Measurements from ENCODE around the gene ARPIN. TPM values are rescaled to one million over a fixed set of nuclear protein-coding genes. Genes with fewer than 3 reads are reported as not detected.
A peak's percentile ranks its signal among the peaks of the same experiment; 100 is the strongest.
"Not testable (repeated sequence)": the region's sequence is repeated elsewhere in the genome, so short reads cannot be mapped to it uniquely, and the experiment has no call there.

Gene ARPIN
- total RNA-seq, 1 experiment from 2014 or later, result 7.3 TPM

DNA sequence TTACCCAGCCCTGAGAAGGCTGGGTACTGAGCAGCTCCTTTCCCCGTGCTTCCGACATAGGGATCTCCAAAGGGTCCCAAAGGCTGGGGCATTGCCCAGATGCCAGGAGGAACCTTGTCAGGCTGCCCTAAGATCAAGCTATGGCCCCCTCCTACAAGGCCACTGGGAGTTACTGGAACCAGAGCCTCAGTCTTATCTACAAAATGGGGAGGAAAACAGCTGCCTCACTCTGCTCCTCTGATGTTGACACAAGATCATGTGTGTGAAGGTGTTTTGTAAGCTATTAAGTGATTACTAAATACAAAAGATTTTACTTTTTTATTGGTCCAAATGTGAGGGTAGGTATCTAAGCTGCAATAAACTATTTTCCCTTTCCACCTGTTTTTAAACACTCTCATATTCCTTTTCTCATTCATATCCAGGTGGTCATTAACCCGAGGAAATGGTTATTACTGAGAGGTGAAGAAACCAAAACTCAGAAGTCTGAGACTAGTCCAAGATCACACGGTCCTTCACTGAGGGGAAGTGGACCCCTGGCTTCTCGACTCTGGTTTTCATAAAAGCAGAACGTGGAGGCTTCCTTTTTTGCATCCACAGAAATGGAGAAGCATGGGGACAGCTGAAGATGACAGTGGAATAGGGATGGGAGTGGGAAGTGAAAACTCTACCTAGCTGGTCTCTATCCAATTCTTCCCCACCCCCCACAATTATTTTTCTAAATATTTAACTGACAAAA, 1.7 kb downstream of the ARPIN start:
- DNase-seq (ENCODE audit: low spot score), result no peak

DNA sequence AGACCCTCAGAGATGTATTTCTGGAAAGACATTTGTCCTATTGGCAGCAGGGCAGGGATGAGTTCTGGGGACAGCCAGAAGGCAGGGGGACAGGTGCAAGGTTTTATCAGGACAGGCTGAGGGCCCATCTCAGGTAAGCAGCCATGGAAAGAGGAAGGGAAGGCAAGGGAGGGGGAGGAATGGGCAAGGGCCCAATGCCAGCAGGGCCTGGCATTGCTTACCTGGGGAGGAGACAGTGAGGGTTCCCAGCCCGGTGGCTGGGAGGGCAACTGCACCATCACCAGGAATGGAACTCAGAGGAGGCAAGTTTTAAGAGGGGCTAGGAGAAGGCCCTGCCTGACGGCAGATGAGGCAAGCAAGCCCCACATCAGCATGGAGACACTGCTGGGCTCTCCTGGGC, 3.1 kb downstream of the ARPIN start:
- no peak for DNase-seq (ENCODE audit: low spot score)

DNA sequence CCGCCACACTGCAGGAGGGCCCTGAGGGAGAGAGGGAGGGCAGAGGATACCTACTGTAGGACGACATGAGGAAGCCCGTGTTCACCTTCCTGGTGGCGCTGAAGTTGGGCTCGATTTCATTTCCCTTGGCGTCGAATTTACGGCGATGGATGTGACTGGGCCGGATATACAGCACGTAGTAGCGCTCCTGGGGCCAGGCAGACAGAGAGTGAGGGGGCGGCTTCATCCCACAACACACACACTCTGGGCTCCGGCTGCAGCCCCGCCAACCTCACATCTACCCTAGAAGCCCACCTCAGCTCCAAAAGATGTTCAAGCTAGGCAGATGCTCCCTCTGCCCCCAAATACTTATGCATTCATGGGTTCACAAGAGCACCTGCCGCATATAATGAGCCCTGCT, 4.5 kb downstream of the ARPIN start:
- no peak for DNase-seq (ENCODE audit: low spot score)

DNA sequence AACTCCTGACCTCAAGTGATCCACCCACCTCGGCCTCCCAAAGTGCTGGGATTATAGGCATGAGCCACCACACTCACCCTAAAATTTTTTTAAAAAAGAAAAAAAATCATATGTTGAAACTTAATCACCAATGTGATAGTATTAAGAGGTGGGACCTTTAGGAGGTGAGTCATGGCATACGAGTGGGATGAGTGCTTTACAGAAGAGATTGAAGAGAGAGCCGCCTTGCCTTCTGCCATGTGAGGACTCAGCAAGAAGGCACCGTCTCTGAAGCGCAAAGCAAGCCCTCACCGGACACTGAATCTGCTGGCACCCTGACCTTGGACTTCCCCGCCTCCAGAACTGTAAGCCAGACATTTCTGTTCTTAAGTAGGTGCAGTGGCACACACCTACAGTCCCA, 5.5 kb downstream of the ARPIN start:
- DNase-seq (ENCODE audit: low spot score), result no peak

DNA sequence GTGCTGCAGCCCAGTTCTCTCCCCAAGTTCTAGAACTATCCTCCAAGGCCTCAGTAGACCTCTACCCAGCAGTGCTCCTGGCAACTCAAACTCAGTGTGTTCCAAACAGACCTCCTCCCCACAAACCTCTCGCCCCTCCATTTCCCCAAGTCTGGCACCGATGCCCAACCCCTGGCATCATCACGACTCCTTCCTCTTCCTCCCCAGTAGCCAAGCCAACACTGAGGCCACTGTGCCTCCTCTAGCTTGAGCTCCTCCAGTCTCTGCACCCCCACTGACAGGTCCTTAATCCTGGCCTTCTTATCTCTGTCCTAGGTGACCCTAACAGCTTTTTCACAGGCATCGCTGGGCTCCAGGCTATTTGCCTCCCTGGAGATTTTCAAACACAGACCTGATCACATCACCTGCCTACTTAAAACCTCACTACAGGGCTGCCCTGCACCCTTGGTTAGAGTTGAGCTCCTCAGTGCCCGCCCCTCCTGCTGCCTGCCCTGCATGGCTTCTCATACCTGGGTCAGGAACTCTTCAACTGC, 6.8 kb downstream of the ARPIN start:
- no peak for DNase-seq (ENCODE audit: low spot score)

DNA sequence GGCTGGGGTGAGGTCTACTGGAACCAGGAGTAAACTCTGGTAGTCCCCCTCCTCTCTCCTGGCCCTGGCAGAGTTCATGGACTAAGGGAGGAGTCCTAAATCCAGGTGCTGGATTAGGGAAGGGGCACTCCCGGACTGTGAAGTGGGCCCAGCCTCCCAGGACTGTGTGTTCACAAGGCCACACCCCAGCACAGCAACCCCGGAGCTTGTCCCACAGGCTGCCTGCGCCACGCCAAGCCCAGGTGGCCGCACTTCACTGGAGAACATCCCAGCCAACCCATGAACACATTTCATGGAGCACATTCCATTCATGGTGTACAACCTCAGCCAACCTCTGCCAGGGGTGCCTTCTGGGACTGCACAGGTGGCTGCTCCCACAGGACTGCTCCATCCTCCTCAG, 8.2 kb downstream of the ARPIN start:
- no peak for DNase-seq (ENCODE audit: low spot score)

DNA sequence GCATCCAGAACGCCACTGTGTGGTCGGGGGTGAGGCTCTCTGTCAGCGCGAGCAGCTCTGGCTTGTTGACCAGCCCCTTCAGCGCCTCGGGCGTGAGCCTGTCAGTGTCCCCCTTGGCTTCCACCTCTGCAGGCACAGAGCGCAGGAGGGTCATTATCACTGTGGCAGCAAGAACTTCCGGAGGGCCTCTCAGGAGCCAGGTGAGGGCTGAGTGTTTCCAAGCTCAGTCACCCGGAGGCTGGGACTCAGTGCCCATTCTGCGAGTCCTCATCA, 9.0 kb downstream of the ARPIN start:
- DNase-seq (ENCODE audit: low spot score), result no peak

DNA sequence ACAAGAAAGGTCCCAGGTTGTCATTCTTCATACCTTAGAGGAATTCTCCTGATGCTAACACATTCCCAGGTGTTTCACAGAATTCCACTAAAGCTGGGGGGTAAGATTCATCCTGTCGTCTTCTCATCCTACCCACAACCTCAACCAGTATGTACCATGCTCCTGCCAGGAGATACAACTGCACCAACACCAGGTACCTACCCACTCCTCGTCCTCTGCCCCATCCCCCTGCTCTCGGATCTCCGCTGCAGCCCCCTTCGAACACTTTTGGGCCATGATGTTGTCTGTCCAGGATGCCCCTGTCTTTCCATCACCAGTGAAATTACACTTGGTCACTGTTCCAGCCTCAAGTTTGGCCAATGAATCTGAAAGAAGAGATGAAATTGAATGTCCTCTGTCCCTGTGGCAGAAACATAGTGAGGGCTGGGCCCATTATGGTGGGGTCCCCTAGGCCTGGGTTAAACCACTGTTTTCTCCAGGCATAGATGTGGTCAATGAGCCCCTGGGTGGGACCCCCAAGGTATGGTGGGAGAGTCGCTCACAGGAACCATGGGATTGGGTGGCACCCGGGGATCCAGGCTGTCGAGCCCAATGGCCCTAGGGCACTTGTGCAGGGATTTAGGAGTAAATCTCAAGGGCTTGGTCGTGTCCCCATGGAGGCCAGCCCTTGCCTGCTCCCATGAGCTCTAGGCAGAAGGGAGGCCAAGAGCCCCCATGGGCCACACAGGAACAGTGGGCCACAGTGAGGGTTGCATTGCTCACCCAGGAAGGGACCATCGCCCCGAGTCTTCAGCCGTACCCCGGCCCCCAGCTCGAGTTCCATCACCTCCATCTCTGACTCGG, 9.5 kb downstream of the ARPIN start:
- no peak for DNase-seq (ENCODE audit: low spot score)

DNA sequence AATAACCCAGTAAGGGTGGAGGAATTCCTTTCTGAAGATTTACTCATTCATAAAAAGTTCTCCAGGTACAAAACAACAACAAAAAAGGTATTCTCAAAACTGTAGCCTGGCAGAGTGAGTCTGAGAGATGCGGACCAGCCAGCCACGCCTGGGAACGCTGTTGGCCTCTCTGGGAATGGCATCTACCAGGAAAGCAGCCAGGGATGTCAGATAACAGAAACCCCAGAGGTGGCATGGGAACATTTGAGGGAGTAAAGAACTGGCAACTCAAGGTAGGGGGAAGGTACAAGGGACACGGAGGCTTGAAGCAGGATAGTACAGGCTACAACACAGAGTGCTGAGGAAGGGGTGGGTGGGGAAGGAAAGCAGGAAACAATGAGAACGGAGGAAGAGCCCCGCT, 11.9 kb downstream of the ARPIN start:
- no peak for DNase-seq (ENCODE audit: low spot score)

DNA sequence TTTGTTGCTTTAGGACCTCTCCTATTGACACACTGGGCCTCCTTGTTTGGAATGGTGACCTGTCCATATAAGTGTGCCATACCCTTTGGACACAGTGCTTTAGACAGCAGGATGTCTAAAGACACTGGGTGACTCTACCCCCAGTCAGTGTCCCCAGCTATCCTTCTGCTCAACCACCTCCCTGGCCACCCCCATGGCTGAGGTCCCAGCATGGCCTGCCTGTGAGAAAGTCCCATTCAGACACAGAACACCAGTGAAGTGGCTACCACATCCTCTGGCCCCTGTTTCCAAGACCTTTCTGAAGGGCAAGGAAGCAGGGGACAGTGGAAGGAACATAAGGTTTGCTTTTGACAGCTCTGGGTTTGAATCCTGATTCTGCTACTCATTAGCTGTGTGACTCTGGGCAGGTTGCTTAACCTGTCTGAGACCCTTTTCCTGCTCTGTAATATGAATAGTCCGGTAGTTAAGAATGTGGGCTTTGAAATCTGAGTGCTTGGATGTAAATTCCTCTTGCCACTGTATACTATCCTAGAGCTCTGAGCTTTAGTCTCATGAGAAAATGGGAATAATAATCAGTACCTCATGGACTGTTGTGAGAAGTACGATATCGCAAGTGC, 12.7 kb downstream of the ARPIN start:
- no peak for DNase-seq (ENCODE audit: low spot score)

DNA sequence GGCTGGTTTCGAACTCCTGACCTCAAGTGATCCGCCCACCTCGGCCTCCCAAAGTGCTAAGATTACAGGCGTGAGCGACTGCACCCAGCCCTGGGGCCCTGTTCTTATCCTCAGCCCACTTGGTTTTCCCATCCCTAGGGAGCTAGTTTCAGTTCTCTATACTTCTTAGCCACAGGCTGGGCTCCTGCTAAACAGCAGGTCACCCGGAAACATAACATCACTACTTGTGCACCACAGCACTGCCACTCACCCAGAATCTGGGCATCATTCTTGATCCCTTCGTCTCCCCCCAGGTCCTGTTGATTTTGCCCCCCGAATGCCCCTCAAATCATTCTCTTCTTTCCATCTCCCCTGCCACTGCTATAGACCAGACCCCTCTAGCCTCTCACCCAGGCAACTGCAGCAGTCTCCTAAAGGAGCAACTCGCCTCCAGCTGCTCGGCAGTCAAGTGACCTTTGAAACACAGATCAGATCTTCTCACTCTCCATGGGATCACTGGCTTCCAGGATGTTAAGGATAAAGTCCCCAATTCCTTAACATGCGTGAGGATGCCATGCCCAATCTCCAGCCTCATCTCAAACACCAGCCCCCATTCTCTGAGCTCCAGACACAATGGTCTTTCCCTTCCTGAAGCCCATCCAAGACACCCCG, 13.3 kb downstream of the ARPIN start:
- no peak for DNase-seq (ENCODE audit: low spot score)

DNA sequence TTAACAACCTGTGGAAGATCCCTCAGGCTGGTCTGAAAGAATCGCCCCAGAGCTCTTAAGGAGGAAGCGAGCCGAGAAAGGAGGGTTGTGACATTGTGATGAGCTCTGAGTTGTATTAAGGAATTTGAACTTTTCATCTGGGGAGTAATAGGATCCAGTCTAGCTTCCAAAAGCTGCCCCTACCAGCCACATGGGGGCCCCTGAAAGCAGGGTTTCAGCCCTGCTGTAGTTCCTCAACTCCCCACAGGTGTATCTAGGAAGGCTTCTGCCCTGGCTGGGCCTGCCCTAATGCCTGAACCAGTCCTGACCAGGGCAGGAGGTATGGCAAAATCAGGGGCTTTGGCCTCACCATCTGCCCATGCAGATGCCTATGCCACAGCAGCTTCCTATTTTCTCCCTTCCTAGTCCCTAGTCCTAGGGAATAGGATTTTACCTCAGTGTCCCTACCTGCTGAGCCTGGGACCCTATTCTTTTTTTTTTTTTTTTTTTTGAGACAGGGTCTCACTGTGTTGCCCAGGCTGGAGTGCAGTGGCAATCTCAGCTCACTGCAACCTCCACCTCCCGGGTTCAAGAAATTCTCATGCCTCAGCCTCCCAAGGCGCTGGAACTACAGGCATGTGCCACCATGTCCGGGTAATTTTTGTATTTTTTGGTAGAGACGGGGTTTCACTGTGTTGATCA, 14.0 kb downstream of the ARPIN start:
- DNase-seq (ENCODE audit: low spot score), result peak; percentile 47

DNA sequence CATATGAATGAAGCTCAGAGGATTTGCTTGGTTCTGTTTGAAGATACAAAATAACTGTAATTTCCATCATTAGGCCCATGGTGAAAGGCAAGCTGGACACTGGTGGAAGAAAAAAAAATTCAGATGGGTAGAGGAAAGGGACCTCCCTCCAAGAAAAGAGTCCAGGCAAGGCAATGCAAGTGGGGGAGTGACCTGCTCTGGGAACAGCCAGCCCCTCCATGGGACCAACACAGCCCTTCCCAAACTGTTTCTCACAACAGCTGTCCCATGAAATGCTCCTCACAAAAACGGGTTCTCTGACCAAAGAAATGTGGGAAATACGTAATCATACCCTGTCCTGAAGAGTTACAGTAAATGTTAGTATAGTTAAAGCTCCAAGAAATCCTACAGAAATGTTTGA, 14.6 kb downstream of the ARPIN start:
- DNase-seq (ENCODE audit: low spot score), result no peak

DNA sequence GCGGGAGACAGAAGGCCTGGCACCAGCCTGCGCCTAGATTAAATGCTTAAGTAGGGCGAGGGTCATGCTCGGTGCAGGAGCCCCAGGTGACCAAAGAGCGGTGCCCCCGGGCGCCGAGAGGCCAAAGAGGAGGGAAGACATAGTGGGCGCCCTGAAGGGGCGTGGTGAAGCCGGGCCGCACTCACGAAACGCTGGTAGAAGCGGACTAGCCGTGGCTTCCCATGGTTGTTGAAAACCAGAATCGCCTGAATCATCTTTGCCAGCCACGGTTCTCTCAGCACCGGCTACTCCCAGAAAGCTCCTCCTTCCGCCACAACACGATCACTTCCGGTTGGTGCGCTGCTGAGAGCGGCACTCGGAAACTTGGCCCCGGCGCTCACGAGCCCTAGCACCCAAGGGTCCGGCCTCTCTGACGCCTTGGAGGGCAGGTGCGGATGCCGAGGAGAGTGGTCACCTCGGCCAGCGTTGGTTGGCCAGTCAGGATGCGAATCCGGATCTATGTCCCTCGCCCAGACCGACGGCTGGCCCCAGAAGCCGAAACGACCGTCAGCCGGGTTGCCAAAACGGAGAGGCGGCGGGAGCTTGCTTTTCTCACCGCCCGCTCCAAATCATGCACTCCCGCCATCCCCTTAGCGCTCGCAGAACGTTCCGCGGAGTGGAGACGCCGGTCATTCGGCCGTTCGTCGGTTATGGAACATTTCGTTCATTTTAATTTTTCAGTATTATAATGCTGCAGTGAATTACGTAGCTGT, 18.9 kb downstream of the ARPIN start, which contains the start of gene AP3S2:
Gene AP3S2, minus strand, starts transcription at position 299 of the 752 bp plus-strand sequence. Its CDS starts 45 bp downstream, at position 254.
- peak; percentile 89 for DNase-seq (ENCODE audit: low spot score)

DNA sequence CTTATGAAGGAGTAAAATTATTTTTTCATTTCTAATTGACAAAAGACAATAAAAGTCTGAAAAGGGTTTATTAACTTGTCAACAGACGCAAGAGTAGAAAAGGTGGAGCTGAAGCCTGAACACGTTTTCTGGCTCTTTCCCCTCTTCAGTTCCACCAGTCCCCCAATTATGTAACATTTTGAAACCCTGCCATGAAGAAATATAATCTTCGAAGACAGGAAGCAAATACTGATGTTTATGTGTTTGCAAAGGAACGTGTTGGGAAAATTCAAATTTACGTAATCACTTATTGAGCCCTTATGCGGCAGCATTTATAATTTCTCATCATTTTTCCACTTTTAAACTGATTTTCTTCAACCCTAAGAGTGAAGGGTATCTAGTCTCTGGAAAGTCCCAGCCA, 19.7 kb downstream of the ARPIN start:
- no peak for DNase-seq (ENCODE audit: low spot score)

DNA sequence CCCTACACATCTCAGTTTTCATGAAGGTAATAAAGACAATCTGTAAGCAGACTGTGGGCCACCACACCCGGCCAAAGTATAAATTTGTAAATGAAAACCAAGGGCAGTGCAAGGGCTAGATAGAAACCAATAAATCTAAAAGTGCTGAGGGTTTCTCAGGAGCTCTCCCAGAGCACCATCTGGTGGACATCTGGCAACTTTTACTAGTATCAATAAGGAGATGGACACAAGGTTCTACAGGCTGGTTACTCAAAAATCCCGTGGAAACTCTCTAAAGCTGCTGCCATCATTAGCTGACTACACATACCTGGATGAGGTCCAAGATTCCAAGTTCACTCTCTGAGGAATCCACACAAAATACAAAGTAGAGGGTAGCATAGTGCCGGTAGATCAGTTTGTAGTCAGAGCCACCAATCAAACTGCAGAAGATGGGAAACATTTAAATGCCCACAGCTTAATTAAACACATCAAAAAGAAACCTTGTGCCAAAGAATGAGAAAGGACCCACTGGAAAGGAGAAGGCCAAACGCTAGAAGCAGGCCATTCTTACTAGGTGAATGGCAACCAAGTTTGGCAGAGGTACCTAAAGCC, 24.4 kb downstream of the ARPIN start:
- DNase-seq (ENCODE audit: low spot score), result peak; percentile 73

DNA sequence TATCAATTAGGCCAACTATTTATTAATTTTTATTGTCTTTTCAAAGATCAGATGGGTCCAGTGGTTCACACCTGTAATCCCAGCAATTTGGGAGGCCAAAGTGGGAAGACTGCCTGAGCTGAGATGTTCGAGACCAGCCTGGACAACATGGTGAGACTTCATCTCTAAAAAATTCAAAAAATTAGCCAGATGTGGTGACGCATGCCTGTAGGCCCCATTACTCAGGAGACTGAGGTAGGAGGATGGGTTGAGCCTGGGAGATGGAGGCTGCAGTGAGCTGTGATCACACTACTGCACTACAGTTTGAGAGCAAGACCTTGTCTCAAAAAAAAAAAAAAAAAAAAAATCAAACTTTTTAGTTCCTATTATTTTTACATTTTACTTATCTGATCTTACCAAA, 27.1 kb downstream of the ARPIN start:
- DNase-seq (ENCODE audit: low spot score), result no peak

DNA sequence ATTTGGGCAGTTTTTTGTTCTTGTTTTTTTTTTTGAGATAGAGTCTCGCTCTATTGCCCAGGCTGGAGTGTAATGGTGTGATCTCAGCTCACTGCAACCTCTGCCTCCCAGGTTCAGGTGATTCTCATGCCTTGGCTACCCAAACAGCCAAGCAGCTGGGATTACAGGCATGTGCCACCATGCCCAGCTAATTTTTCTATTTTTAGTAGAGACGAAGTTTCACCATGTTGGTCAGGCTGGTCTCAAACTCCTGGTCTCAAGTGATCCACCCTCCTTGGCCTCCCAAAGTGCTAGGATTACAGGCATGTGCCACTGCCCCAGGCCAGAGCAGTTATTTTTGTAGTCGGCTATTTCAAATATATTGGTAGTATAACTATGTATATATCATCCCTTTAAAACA, 27.6 kb downstream of the ARPIN start:
- not testable (repeated sequence) for DNase-seq (ENCODE audit: low spot score)

DNA sequence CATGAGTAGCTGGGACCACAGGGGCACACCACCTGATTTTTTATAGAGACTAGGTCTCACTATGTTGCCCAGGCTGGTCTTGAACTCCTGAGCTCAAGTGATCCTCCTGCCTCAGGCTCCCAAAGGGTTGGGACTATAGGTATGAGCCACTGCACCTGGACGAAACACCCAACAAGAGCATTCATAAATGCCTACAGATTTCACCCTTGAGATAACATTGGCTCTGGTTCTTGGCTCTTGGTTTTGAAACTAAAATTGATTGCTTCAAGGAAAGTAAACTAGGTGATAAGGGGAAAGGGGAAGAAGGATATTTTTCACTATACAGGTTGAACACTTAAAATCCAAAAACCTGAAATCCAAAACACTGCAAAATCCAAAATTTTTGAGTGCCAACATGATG, 29.2 kb downstream of the ARPIN start:
- DNase-seq (ENCODE audit: low spot score), result no peak

DNA sequence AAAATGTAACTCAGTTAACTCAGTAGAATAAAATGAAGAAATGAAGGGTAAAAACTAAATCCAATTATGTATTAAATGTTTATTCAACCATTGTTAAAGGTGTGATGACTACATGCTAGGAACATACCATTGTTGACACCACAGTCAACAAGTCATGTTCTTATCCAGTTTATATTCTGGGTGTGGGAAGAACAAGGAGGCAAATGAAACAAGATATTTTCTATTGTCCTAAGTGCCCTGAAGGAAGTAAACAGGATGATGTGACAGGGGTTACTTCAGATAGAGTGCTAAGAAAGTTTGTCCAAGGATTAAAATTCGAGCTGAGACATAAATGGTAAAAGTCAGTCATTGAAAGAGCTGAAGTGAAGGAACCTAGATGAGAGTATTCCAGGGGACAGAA, 32.0 kb downstream of the ARPIN start:
- DNase-seq (ENCODE audit: low spot score), result no peak

DNA sequence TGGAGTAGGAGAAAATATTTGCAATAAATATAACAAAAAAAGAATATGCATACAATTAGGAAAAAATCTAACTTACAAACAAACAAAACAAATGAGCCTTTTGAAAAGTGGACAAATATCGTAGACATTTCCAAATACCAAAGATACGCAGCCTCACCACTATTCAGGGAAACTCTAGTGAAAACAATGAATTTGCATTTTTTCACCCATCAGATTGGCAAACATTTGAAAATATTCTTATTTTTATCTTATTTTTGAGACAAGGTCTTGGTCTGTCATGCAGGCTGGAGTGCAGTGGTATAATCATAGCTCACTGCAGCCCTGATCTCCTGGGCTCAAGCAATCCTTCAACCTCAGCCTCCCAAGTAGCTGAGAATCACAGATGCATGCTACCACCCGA, 34.4 kb downstream of the ARPIN start:
- DNase-seq (ENCODE audit: low spot score), result no peak
